ENCODE measurements around the gene CFAP70.

CFAP70 gene

DNA sequence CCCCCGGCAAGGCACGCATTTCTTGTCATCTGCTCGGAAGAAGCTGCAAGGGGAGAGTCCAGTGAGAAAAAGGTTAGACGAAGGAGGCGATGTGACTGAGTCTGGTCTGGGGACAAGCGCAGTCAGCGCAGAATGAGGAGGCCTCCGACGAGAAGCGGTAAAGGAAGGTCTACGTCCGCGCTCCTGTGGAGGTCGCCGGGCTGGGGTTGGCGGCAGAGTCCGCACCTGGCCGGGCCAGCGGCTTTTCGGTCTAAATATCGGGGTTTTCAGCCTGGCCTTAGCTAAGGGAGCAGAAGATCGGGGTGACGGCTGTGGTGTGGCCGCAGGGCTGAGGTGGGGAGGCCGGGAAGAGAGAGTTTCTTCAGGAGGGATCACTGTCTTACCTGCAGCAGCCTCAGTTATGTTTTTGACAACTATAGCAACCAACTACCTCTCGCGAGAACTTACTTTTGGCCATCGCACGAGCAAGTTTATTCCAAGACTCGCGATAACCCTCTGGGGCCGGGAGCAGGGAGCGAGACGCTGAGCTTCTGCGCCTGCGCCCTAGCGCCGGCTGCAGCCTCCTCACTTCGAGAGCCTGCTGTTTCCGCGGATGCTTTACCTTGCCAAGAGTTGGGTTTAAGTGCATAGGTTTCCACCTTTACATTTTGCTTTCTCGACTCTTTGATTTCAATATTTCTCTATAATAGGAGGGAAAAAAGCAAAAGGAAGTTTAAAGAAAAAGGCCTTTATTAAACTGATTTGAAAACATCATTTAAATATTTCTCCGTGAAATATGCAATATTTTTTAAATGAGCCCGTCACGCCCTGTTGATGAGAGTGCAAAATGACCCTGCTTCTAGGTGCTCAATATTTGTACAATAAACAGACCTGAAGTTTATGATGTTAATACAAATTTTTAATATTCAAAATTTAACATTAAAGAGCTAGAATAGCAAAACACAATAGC lies at the start of gene CFAP70:
Gene CFAP70, minus strand, starts transcription at position 534 of the 949 bp plus-strand sequence. CDS start 4,068 bp downstream, outside the sequence.
- TF ChIP-seq, protein P1, sequence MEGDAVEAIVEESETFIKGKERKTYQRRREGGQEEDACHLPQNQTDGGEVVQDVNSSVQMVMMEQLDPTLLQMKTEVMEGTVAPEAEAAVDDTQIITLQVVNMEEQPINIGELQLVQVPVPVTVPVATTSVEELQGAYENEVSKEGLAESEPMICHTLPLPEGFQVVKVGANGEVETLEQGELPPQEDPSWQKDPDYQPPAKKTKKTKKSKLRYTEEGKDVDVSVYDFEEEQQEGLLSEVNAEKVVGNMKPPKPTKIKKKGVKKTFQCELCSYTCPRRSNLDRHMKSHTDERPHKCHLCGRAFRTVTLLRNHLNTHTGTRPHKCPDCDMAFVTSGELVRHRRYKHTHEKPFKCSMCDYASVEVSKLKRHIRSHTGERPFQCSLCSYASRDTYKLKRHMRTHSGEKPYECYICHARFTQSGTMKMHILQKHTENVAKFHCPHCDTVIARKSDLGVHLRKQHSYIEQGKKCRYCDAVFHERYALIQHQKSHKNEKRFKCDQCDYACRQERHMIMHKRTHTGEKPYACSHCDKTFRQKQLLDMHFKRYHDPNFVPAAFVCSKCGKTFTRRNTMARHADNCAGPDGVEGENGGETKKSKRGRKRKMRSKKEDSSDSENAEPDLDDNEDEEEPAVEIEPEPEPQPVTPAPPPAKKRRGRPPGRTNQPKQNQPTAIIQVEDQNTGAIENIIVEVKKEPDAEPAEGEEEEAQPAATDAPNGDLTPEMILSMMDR (IDR thresholded peaks at IDR 0.05; ENCODE audit: borderline replicate concordance, insufficient read depth, low read depth, low read length): no peak
- H3K4me3 ChIP-seq (ENCODE audit: low read depth, low read length): peak within 1 kb of the TSS; percentile 53

DNA sequence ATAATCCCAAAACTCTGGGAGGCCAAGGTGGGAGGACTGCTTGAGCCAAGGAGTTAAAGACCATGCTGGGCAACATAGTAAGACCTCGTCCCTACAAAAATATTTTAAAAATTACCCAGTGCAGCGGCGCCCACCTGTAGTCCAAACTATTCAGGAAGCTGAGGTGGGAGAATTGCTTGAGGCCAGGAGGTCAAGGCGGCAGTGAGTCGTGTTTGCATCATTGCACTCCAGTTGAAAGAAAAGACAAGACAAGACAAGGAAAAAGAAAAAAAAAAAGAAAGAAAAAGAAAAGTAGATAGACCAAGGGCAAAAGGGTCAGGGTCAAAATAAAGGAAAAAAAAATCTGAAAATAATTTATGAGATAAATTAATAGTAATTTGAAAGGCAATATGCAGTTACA lies 49.4 kb upstream of the CFAP70 start:
- no peak overlapping the region for H3K4me3 ChIP-seq (ENCODE audit: low read depth, low read length)
- TF ChIP-seq, protein P1 (IDR thresholded peaks at IDR 0.05; ENCODE audit: borderline replicate concordance, insufficient read depth, low read depth, low read length): no peak

DNA sequence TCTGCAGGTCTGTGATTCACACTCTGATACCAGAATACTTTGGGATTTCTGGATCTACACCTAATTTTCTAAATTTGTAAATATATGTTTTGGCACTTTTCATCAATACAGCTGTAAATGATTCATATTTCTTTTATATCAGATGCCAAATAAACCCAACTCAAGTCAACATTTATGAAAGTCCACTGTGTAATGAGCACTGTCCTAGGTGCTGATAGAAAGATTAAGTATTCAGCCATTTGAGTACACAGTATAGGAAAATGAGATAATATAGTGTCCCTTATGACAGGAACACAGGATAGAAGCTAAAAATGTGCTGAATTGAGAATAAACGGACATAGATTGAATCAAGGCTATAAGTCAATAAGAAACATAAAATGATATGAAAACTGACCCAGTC lies 48.8 kb upstream of the CFAP70 start:
- H3K4me3 ChIP-seq (ENCODE audit: low read depth, low read length): no peak overlapping the region
- TF ChIP-seq, protein P1 (IDR thresholded peaks at IDR 0.05; ENCODE audit: borderline replicate concordance, insufficient read depth, low read depth, low read length): no peak

DNA sequence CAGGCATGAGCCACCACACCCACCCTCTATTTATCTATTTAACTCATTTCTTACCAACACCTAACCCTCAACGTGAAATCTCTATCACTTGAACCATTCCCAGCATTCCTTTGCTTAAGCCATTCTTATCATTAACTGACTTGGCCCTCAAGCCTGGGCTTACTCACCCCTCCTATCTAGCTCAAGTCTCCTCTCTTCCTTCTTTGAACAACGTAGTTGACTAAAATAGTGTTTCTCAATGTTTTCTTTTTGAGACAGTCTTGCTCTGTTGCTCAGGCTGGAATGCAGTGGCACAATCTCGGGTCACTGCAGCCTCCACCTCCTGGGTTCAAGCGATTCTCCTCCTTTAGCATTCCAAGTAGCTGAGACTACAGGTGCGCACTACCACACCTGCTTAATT lies 48.2 kb upstream of the CFAP70 start:
- no peak overlapping the region for H3K4me3 ChIP-seq (ENCODE audit: low read depth, low read length)
- TF ChIP-seq, protein P1 (IDR thresholded peaks at IDR 0.05; ENCODE audit: borderline replicate concordance, insufficient read depth, low read depth, low read length): no peak

DNA sequence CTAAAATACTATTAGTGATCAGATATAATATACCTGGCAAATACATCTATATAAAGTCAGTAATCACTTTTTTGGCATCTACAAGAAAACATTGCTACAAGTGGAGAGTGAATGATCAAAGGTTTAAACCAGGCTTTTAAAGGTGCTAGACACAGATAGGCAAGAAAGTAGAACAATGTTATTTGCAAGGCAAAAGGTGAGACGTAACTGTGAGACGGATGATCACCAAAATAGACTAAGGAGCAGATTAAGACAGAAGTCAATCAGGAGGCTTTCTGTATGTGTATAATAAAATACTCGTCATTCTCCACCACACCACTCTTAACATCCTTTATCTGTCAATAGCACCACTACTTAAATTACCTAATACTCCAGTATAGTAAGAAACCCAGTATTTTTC lies 46.9 kb upstream of the CFAP70 start:
- TF ChIP-seq, protein P1 (IDR thresholded peaks at IDR 0.05; ENCODE audit: borderline replicate concordance, insufficient read depth, low read depth, low read length): no peak

DNA sequence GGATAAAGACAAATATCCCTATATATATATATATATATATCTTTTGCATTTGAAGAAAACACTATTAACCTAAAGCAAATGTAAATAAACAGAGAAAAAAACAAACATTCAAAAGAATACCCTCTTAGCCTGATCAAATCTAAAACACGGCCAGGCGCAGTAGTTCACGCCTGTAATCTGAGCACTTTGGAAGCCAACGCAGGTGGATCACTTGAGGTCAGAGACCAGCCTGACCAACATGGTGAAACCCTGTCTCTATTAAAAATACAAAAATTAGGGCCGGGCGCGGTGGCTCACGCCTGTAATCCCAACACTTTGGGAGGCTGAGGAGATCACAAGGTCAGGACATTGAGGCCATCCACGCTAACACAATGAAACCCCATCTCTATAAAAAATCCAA lies 46.0 kb upstream of the CFAP70 start:
- no peak overlapping the region for H3K4me3 ChIP-seq (ENCODE audit: low read depth, low read length)

More for the DNA sequence above, 46.9 kb upstream of the CFAP70 start:
- H3K4me3 ChIP-seq (ENCODE audit: low read depth, low read length): no peak overlapping the region

More for the DNA sequence above, 46.0 kb upstream of the CFAP70 start:
- TF ChIP-seq, protein P1 (IDR thresholded peaks at IDR 0.05; ENCODE audit: borderline replicate concordance, insufficient read depth, low read depth, low read length): no peak

Measured in GM12875 (cell line).